Left forelimb (tissue), 1 donor: ENCODE results near the gene MPG.

ENCODE experiments used
- DNase-seq: peaks from one replicate; pipeline ENCODE4 v3.0.0-alpha.2; 2018; ENCODE audit warnings: low spot score

Gene MPG

GRCh38 chr16:66309-67182 is 11.5 kb upstream of the MPG start:
- DNase-seq = no peak

GRCh38 chr16:67183-67791 is 10.7 kb upstream of the MPG start:
- DNase-seq = no peak

DNA sequence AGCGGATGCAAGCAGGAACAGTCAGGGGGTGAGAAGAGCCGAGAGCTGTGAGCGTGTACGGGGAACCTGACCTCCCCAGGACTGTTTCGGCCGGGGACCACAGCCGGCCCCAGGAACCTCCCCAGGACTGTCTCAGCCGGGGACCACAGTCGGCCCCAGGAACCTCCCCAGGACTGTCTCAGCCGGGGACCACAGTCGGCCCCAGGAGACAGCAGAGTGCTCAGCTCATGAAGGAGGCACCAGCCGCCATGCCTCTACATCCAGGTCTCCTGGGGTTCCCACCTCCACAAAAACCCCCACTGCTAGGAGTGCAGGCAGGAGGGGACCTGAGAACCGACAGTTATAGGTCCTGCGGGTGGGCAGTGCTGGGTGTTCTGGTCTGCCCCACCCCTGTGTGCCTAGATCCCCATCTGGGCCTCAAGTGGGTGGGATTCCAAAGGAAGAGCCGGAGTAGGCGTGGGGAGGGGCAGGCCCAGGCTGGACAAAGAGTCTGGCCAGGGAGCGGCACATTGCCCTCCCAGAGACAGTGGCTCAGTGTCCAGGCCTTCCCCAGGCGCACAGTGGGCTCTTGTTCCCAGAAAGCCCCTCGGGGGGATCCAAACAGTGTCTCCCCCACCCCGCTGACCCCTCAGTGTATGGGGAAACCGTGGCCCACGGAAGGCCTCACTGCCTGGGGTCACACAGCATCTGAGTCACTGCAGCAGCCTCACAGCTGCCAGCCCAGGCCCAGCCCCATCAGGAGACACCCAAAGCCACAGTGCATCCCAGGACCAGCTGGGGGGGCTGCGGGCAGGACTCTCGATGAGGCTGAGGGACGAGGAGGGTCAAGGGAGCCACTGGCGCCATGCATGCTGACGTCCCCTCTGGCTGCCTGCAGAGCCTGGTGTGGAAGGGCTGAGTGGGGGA is 9.9 kb upstream of the MPG start:
- DNase-seq = no peak

GRCh38 chr16:69181-69580 is 8.8 kb upstream of the MPG start:
- DNase-seq = no peak

- DNase-seq = no peak
These were observed 6.8 kb upstream of the MPG start for GRCh38 chr16:71210-71539.

DNA sequence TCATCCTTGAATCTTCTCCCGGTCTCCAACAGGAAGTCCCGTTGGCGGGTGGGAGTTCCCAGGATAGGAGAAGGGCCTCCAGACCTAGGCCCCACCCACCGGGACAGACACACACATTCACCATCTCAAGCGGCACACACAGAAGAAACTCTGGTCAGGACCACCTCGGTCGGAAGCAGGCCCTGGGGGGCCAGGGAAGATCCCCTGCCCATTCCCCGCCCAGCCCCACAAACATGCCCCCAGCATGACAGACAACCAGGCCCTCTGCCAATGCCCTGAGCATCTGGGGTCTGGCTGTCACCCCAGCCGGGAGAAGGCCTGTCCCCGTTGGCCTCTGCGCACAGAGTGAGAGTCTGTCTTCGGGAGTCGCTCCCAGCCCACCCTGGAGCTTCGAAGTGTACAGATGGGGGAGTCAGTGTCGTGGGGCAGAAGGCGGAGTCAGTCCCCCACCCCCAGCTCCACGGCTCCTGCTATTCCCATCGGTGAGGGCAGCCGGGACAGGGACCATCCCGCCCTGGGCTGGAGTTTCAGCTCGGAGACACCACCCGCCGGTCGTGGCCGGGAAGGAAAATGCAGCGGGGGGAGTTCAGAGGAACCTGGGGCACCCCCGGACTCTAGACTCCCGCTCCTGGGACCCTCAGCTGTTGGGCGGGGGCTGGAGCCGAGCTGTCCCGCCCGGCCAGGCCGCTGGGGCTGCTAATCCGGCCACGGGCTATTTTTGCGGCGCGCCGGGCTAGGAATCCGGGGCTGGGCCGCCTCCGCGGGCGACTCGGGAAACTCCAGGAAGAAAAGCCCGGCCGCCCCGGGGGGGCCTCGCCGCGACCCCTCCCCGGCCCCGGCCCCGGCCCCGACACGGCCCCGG is 6.3 kb upstream of the MPG start:
- DNase-seq = no peak

DNA sequence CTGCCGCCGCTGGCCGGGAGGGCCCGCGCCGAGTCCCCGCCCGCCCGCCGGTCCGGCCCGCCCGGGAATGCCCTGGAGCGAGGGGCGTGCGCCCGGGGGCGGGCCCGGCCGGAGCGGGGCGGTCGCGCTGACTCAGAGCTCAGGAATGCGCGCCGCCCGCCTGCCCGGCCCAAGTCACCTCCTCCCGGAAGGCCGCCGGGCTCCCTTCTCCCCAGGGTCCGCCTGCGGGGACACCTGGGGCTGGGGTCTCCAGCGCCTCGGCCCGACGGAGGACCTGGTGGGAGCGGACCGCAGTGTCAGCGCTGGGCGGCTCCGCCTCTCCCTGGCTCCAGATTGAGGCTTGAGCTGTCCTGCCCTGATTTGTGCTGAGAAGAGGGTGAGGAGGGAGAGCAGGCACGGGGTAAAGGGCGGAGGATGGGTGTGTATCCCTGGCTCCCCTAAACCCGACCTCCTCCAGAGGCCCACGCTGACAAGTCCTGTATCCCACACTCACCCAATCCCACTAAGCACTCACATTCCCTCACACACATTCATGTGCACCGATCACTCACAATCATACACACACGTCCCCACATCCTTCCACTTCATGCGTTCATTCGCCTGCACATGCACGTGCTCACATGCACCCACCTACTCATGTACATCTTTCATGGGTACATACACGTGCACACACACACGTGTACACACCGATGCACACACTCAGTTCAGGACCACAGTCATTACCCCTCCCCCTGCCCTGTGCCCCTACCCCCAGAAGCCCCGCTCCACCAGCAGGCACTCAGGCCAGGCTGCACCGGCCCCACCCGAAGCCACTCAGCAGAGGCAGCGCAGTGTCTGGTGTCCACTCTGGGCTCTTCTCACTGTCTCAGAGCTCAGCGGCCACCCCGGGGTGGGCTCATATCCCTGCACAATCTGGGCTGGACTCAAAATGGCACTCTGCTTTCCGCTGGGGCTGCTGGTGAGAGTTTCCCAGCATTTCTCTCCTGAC is 5.2 kb upstream of the MPG start, which contains the start of gene RHBDF1:
TSS of gene RHBDF1 (minus strand) at position 71 of the 988 bp plus-strand sequence. CDS start 7,616 bp downstream, outside the sequence.
- DNase-seq = no peak

- DNase-seq = no peak
These were observed 3.8 kb upstream of the MPG start for GRCh38 chr16:74051-74746.

DNA sequence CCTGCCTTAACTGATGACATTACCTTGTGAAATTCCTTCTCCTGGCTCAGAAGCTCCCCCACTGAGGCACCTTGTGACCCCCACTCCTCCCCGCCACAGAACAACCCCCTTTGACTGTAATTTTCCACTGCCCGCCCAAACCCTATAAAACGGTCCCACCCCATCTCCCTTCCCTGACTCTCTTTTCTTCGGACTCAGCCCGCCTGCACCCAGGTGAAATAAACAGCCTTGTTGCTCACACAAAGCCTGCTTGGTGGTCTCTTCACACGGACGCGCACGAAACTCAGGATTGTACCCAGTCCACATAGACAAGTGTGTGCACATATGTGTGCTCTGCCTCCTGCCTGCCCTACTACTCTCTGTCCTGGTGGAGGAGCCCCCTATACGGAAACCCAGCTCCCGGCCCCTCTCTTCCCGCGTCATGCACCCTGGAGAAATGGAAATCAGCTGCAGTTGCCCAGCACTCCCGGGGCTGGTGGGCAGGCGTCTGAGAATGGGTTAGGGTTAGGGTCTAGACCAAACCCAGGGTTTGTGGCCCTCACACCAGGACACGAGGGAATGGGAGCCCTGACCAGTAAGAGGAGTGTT is 3.2 kb upstream of the MPG start:
- no peak for DNase-seq

DNA sequence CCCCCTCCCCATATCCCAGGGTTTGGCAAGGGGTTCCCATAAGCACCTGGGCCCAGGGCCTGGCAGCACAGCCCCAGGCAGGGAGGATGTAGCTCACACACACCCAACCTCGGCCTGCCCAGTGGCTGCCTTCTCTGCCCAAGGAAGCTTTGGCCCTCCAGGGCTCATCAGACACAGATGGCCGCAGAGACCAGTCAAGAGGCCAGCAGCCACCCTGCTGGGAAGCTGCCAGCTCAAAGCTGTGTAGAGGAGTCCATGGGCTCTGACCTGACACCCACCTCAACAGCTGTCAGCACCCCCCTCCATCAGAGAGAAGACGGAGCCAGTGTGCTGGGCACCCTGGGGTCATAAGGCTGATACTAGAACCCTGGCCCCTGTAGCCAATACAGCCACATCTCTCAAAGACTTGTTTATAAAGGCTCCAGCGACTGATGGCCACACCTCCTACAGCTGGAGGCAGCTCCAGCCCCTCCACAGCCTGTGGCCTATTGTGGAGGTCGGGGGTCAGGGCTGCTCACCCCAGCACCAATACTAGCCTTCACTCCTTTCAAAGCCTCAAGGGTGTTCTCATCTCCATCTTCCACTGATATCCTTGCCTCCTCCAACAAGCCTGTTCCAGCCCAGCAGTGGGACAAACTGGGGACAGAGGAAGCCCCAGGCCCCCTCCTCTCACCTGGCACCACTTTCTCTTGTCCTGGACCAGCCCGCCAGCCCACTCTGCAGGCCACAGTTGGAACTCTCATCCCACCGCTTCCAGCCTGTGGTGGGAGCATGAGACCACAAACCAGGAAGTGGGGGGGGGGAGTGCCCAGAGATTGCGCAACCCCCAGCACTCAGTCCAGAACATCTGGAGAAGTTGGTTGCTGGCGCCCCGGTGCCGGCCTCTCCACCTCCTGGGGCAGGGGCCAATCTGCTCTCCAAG is 2.2 kb upstream of the MPG start:
- peak; percentile 86 for DNase-seq

DNA sequence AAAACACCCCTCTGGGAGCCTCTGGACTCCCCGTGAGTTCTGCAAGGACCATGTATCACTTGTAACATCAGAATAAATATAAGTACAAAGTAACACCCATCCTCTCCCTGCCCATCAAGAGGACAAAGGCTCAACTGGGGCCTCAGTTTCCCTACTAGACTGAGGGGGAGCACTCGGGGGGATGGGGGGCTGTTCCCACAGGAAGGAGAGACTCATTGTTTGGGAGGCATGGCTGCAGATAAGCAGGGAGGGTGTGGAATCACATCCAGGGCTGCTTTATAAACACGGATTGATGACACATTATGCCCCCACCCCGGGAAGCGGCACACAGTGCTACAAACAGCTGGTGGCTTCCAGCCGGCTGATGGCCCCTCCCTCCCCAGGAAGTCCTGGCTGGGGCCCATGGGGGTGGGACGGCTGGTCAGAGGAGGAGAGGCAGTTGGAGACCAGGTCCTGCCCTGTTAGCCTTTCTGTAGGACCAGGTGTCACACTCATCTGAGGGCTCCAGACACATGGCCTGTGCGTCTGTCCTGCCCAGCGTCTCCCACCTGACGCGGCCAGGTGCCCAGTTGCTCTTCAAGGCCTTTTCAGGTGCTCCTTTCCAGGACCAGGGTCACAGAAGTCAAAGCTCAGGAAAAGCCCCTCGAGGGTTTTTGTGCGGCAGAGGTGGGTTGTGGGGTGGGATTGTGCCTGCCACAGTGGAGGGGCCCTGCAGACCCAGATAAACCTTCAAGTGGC is 1.3 kb upstream of the MPG start:
- DNase-seq = peak; percentile 81

- DNase-seq = peak; percentile 85
These were observed 685 bp upstream of the MPG start for GRCh38 chr16:77273-77806.

- no peak for DNase-seq
These were observed 572 bp downstream of the MPG start for GRCh38 chr16:78444-79150.

DNA sequence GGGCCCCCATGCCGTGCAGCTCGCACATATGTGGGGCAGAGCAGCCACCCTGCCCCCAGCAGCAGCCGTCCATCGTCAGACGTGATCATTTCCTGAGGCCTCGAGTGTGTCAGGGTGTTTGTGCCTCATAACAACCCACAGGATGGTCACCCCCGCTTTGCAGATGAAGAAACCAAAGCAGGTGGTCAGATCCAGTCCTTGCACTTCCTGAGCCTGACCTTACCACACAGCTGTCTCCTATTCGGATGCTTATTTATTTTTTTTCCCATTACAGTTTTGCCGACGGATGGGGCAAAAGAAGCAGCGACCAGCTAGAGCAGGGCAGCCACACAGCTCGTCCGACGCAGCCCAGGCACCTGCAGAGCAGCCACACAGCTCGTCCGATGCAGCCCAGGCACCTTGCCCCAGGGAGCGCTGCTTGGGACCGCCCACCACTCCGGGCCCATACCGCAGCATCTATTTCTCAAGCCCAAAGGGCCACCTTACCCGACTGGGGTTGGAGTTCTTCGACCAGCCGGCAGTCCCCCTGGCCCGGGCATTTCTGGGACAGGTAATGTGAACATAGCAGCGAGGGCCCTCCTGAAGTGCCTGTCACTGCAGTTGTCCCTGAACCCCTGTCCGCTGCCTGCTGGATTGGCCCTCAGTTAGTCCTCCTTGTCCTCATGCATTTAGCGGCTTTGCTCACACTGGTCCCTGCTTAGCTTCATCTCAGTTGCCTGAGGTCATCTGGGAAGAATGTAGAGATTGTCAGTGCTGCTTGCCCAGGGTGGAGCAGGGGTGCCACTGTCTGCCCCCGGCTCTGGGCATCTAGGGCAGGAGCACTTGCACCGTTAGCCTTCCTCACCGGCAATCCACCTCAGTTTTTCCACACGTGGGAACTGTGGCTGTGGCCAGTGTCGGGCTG is 1.4 kb downstream of the MPG start:
- DNase-seq = no peak

DNA sequence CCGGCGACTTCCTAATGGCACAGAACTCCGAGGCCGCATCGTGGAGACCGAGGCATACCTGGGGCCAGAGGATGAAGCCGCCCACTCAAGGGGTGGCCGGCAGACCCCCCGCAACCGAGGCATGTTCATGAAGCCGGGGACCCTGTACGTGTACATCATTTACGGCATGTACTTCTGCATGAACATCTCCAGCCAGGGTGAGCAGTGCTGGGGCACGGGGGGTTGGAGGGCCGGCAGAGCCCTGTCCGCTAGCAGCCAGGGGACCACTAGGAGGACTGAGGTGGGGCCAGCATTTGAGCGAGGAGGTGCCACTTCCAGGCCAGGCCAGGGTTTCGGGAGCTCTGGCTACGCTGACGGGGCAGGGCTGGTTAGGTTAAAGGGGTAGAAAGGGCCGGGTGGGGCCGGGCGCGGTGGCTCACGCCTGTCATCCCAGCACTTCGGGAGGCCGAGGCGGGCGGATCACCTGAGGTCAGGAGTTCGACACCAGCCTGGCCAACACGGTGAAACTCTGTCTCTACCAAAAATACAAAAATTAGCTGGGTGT is 5.1 kb downstream of the MPG start:
- DNase-seq = no peak
